MM.1S (cell line): ENCODE data around the gene KPNB1.
A peak's percentile ranks its signal among the peaks of the same experiment; 100 is the strongest.

Experiments used
- DNase-seq: peaks from one replicate; pipeline ENCODE4 v3.0.0-alpha.2; 2015
- H2AFZ ChIP-seq: fragments of 300-600 bp; sonication (generic); 2 replicates; pipeline ENCODE4 v1.6.0; 2016; ENCODE audit warnings: antibody characterized with exemption, low read length
- H3F3A ChIP-seq: fragments of 300-600 bp; sonication (generic); 2 replicates; pipeline ENCODE4 v1.6.1; 2016; ENCODE audit warnings: mild to moderate bottlenecking, antibody characterized with exemption, low read length, moderate library complexity, mixed read lengths; ENCODE audit not compliant: insufficient read depth
- H3K27ac ChIP-seq: fragments of 300-600 bp; sonication (generic); 2 replicates; pipeline ENCODE4 v1.5.1; 2016; ENCODE audit warnings: mild to moderate bottlenecking, low read length
- H3K27me3 ChIP-seq: fragments of 300-600 bp; sonication (generic); replicated peaks from 2 replicates; pipeline ENCODE4 v1.6.0; 2016; ENCODE audit warnings: low read length; ENCODE audit not compliant: insufficient read depth
- H3K36me3 ChIP-seq: fragments of 300-600 bp; sonication (generic); replicated peaks from 2 replicates; pipeline ENCODE4 v1.6.1; 2016; ENCODE audit warnings: mild to moderate bottlenecking, low read length, mixed read lengths; ENCODE audit not compliant: insufficient read depth
- H3K4me1 ChIP-seq: fragments of 300-600 bp; sonication (generic); 2 replicates; pipeline ENCODE4 v1.6.1; 2016; ENCODE audit warnings: low read length, mixed read lengths
- H3K4me2 ChIP-seq: fragments of 300-600 bp; sonication (generic); 2 replicates; pipeline ENCODE4 v1.6.0; 2016; ENCODE audit warnings: low read depth, low read length
- H3K4me3 ChIP-seq: fragments of 300-600 bp; sonication (generic); 2 replicates; pipeline ENCODE4 v1.5.1; 2016; ENCODE audit warnings: low read length, mixed read lengths
- H3K79me2 ChIP-seq: fragments of 300-600 bp; sonication (generic); 2 replicates; pipeline ENCODE4 v1.6.1; 2016; ENCODE audit warnings: mixed run types, low read length, mixed read lengths
- H3K9ac ChIP-seq: fragments of 300-600 bp; sonication (generic); 2 replicates; pipeline ENCODE4 v1.6.1; 2016; ENCODE audit warnings: low read length, mixed read lengths
- H3K9me2 ChIP-seq: fragments of 300-600 bp; sonication (generic); replicated peaks from 2 replicates; pipeline ENCODE4 v1.6.1; 2016; ENCODE audit warnings: mild to moderate bottlenecking, low read length, mixed read lengths; ENCODE audit not compliant: insufficient read depth
- H3K9me3 ChIP-seq: fragments of 300-600 bp; sonication (generic); replicated peaks from 2 replicates; pipeline ENCODE4 v1.6.1; 2016; ENCODE audit warnings: mild to moderate bottlenecking, low read length, mixed read lengths; ENCODE audit not compliant: insufficient read depth
- H4K20me1 ChIP-seq: fragments of 300-600 bp; sonication (generic); 2 replicates; pipeline ENCODE4 v1.6.1; 2016; ENCODE audit warnings: mild to moderate bottlenecking, low read length, moderate library complexity, mixed read lengths; ENCODE audit not compliant: insufficient read depth
- CTCF ChIP-seq: fragments of 300-600 bp; sonication (generic); IDR thresholded peaks from 2 replicates; pipeline ENCODE4 v1.5.1; 2016; ENCODE audit warnings: antibody characterized with exemption, low read length, mixed read lengths
- EZH2 ChIP-seq: fragments of 300-600 bp; sonication (generic); optimal IDR thresholded peaks from 2 replicates; pipeline ENCODE3; 2017; ENCODE audit warnings: low read depth, mild to moderate bottlenecking, antibody characterized with exemption, low read length, mixed read lengths
- EZH2phosphoT487 ChIP-seq: fragments of 300-600 bp; sonication (generic); IDR thresholded peaks from 2 replicates; pipeline ENCODE4 v1.6.1; 2018; ENCODE audit warnings: antibody characterized with exemption, low read length

The KPNB1 gene

GRCh38 chr17:47692895-47693730 is 43.4 kb downstream of the KPNB1 start:
- H3K4me2 ChIP-seq: peak overlapping the region; percentile 72
- H3K4me3 ChIP-seq: peak overlapping the region; percentile 48; the same call in 1 of the 2 replicates
- peak; percentile 37 for DNase-seq
- no peak overlapping the region for H3K27ac ChIP-seq
- H3K79me2 ChIP-seq: no peaks in the 10 kb centered on the region
- peaks cover 38% of the 10 kb centered on the region for H3K27me3 ChIP-seq
- no peaks in the 10 kb centered on the region for H3K9me2 ChIP-seq
- no peak overlapping the region for H3K9ac ChIP-seq
- H3K4me1 ChIP-seq: peaks cover 9% of the 10 kb centered on the region
- no peaks in the 10 kb centered on the region for H3K9me3 ChIP-seq
- H2AFZ ChIP-seq: 0 out of 2 replicates have a peak overlapping the region, but pooled peaks have one; percentile 23
- no peaks in the 10 kb centered on the region for H4K20me1 ChIP-seq
- TF ChIP-seq CTCF (no peak), EZH2phosphoT487 (no peak), EZH2 (no peak)
- no peaks in the 10 kb centered on the region for H3K36me3 ChIP-seq
- H3F3A ChIP-seq: 0 out of 2 replicates have a peak, but pooled peaks cover under 1% of the 10 kb centered on the region

GRCh38 chr17:47693731-47694580 is 44.2 kb downstream of the KPNB1 start, which contains the start of gene TBKBP1:
Gene TBKBP1, plus strand, starts transcription at chr17:47694161. Its CDS starts 1,952 bp downstream, at chr17:47696113.
- DNase-seq: no peak
- Histone ChIP-seq H3K27me3 (peaks cover 38% of the 10 kb centered on the region), H3K36me3 (no peaks in the 10 kb centered on the region), H3K4me3 (peak within 1 kb of the TSS; percentile 48; the same call in 1 of the 2 replicates), H3K9me3 (no peaks in the 10 kb centered on the region), H3K4me1 (peaks cover 9% of the 10 kb centered on the region), H3K9ac (no peak within 1 kb of the TSS), H4K20me1 (no peaks in the 10 kb centered on the region), H3K4me2 (peak within 1 kb of the TSS; percentile 72), H3K9me2 (no peaks in the 10 kb centered on the region), H3K27ac (no peak within 1 kb of the TSS), H2AFZ (0 out of 2 replicates have a peak within 1 kb of the TSS, but pooled peaks have one; percentile 48), H3F3A (no peaks in the 10 kb centered on the region), H3K79me2 (no peaks in the 10 kb centered on the region)
- no peak for TF ChIP-seq CTCF

GRCh38 chr17:47694581-47695428 is 45.1 kb downstream of the KPNB1 start:
- H4K20me1 ChIP-seq: no peaks in the 10 kb centered on the region
- H3K9me3 ChIP-seq: no peaks in the 10 kb centered on the region
- no peak overlapping the region for H3K9ac ChIP-seq
- no peaks in the 10 kb centered on the region for H3F3A ChIP-seq
- no peaks in the 10 kb centered on the region for H3K9me2 ChIP-seq
- H3K27ac ChIP-seq: no peak overlapping the region
- peak overlapping the region; percentile 66; the same call in 1 of the 2 replicates for H3K4me2 ChIP-seq
- H3K4me3 ChIP-seq: peak overlapping the region; percentile 46; the same call in 1 of the 2 replicates
- peaks cover 38% of the 10 kb centered on the region for H3K27me3 ChIP-seq
- H3K4me1 ChIP-seq: peaks cover 9% of the 10 kb centered on the region
- H3K79me2 ChIP-seq: no peaks in the 10 kb centered on the region
- no peak for DNase-seq
- peak; percentile 19 for TF ChIP-seq EZH2
- TF ChIP-seq CTCF: no peak
- TF ChIP-seq EZH2phosphoT487: no peak
- 0 out of 2 replicates have a peak overlapping the region, but pooled peaks have one; percentile 48 for H2AFZ ChIP-seq
- no peaks in the 10 kb centered on the region for H3K36me3 ChIP-seq
